Neural cell (in vitro differentiated cells): ENCODE data around the gene SPDYC. TPM values are rescaled to one million over a fixed set of nuclear protein-coding genes. Genes with fewer than 3 reads are reported as not detected.
"Not testable (repeated sequence)": the region's sequence is repeated elsewhere in the genome, so short reads cannot be mapped to it uniquely, and the experiment has no call there.

Experiments used
- H2AFZ ChIP-seq: fragments of 200-600, 300-800 bp; sonication (generic), shearing (Covaris generic); 2 replicates; pipeline ENCODE4 v1.6.0; 2014; ENCODE audit warnings: low read depth, mild to moderate bottlenecking, antibody characterized with exemption, low read length, moderate library complexity
- H3F3A ChIP-seq: fragments of 200-600 bp; shearing (Covaris generic); 2 replicates; pipeline ENCODE4 v1.6.1; 2016; ENCODE audit warnings: mild to moderate bottlenecking, moderate library complexity, mixed read lengths, antibody characterized with exemption, low read length; ENCODE audit not compliant: insufficient read depth, poor library complexity, severe bottlenecking
- H3K27ac ChIP-seq: fragments of 200-600, 300-800 bp; sonication (generic), shearing (Covaris generic); 2 replicates; pipeline ENCODE4 v1.5.1; 2014; ENCODE audit warnings: mild to moderate bottlenecking, low read length, moderate library complexity
- H3K27me3 ChIP-seq: fragments of 300-800, 200-600 bp; sonication (generic), shearing (Covaris generic); 2 replicates; pipeline ENCODE4 v1.6.0; 2014; ENCODE audit warnings: mild to moderate bottlenecking, low read depth, low read length, moderate library complexity; ENCODE audit not compliant: insufficient read depth
- H3K36me3 ChIP-seq: fragments of 300-800, 200-600 bp; sonication (generic), shearing (Covaris generic); 2 replicates; pipeline ENCODE4 v1.5.1; 2014; ENCODE audit warnings: mild to moderate bottlenecking, antibody characterized with exemption, low read length, moderate library complexity; ENCODE audit not compliant: insufficient read depth
- H3K4me2 ChIP-seq: fragments of 300-800, 200-600 bp; sonication (generic), shearing (Covaris generic); 2 replicates; pipeline ENCODE4 v1.6.0; 2014; ENCODE audit warnings: mild to moderate bottlenecking, low read length
- H3K4me3 ChIP-seq: fragments of 300-800, 200-600 bp; sonication (generic), shearing (Covaris generic); 2 replicates; pipeline ENCODE4 v1.5.1; 2014; ENCODE audit warnings: mild to moderate bottlenecking, low read length, moderate library complexity
- H3K79me2 ChIP-seq: fragments of 200-600 bp; shearing (Covaris generic); replicated peaks from 2 replicates; pipeline ENCODE4 v1.6.0; 2014; ENCODE audit warnings: mild to moderate bottlenecking, low read length, moderate library complexity; ENCODE audit not compliant: insufficient read depth
- H3K9ac ChIP-seq: fragments of 300-800, 200-600 bp; sonication (generic), shearing (Covaris generic); 2 replicates; pipeline ENCODE4 v1.6.1; 2016; ENCODE audit warnings: mild to moderate bottlenecking, low read length, mixed read lengths
- H3K9me2 ChIP-seq: fragments of 200-600 bp; shearing (Covaris generic); 2 replicates; pipeline ENCODE4 v1.6.1; 2016; ENCODE audit warnings: mild to moderate bottlenecking, low read length, mixed read lengths; ENCODE audit not compliant: insufficient read depth
- H3K9me3 ChIP-seq: fragments of 200-600, 300-800 bp; sonication (generic), shearing (Covaris generic); 2 replicates; pipeline ENCODE4 v1.6.1; 2016; ENCODE audit warnings: mild to moderate bottlenecking, mixed run types, low read length, moderate library complexity, mixed read lengths
- H4K20me1 ChIP-seq: fragments of 200-600 bp; shearing (Covaris generic); 2 replicates; pipeline ENCODE4 v1.6.1; 2016; ENCODE audit warnings: mild to moderate bottlenecking, mixed run types; ENCODE audit not compliant: insufficient read depth
- CTCF ChIP-seq: fragments of 450-650 bp; IDR thresholded peaks from 2 replicates; pipeline ENCODE4 v1.5.1; 2014; ENCODE audit warnings: antibody characterized with exemption, mild to moderate bottlenecking, moderate library complexity; ENCODE audit not compliant: poor library complexity, severe bottlenecking
- EP300 ChIP-seq: fragments of 450-650 bp; conservative IDR thresholded peaks from 2 replicates; pipeline ENCODE4 v1.6.1; 2014; ENCODE audit warnings: antibody characterized with exemption, mild to moderate bottlenecking, moderate library complexity; ENCODE audit not compliant: poor library complexity, severe bottlenecking
- EZH2 ChIP-seq: fragments of 200-600, 300-800 bp; shearing (Covaris generic), sonication (generic); IDR thresholded peaks from 2 replicates; pipeline ENCODE4 v1.6.1; 2014; ENCODE audit warnings: antibody characterized with exemption, low read length, borderline replicate concordance, mild to moderate bottlenecking; ENCODE audit not compliant: insufficient read depth, poor library complexity, severe bottlenecking
- MXI1 ChIP-seq: fragments of 450-650 bp; conservative IDR thresholded peaks from 2 replicates; pipeline ENCODE4 v1.6.1; 2014; ENCODE audit warnings: antibody characterized with exemption, mild to moderate bottlenecking; ENCODE audit not compliant: poor library complexity, severe bottlenecking
- POLR2AphosphoS5 ChIP-seq: IDR thresholded peaks from 2 replicates; pipeline ENCODE4 v1.6.1; 2012
- RAD21 ChIP-seq: fragments of 450-650 bp; conservative IDR thresholded peaks from 2 replicates; pipeline ENCODE4 v1.6.1; 2014; ENCODE audit warnings: antibody characterized with exemption, mild to moderate bottlenecking, moderate library complexity
- REST ChIP-seq: IDR thresholded peaks from 2 replicates; pipeline ENCODE4 v1.6.1; 2012; ENCODE audit warnings: borderline replicate concordance
- SMC3 ChIP-seq: fragments of 450-650 bp; conservative IDR thresholded peaks from 2 replicates; pipeline ENCODE4 v1.6.1; 2014; ENCODE audit warnings: antibody characterized with exemption, mild to moderate bottlenecking, moderate library complexity; ENCODE audit not compliant: poor library complexity
- TAF1 ChIP-seq: IDR thresholded peaks from 2 replicates; pipeline ENCODE4 v1.6.1; 2012; ENCODE audit warnings: low read depth
- polyA plus RNA-seq: library from polyadenylated mRNA; depleted of rRNA; stranded (reverse); fragments of >200 nt; gene quantifications from 2 replicates; pipeline ENCODE4 v1.2.3, GENCODE V29; 2014

Gene SPDYC
- polyA plus RNA-seq, 1 donor from 2014 or later, result not detected

GRCh38 chr11:65167656-65168055 is 2.4 kb upstream of the SPDYC start:
- TF ChIP-seq CTCF (no peak), POLR2AphosphoS5 (no peak)
- Histone ChIP-seq H3K27ac (no peak overlapping the region), H3K9me3 (no peaks in the 10 kb centered on the region), H3K9ac (no peak overlapping the region), H3K79me2 (no peaks in the 10 kb centered on the region), H3K27me3 (no peaks in the 10 kb centered on the region), H3K4me2 (no peak overlapping the region), H3K36me3 (no peaks in the 10 kb centered on the region), H3F3A (no peaks in the 10 kb centered on the region), H2AFZ (no peak overlapping the region), H3K4me3 (no peak overlapping the region), H3K9me2 (no peaks in the 10 kb centered on the region), H4K20me1 (no peaks in the 10 kb centered on the region)

- Histone ChIP-seq H3K36me3 (no peaks in the 10 kb centered on the region), H4K20me1 (no peaks in the 10 kb centered on the region), H3F3A (no peaks in the 10 kb centered on the region), H2AFZ (no peak overlapping the region), H3K27me3 (no peaks in the 10 kb centered on the region), H3K9me2 (no peaks in the 10 kb centered on the region), H3K4me2 (no peak overlapping the region), H3K79me2 (no peaks in the 10 kb centered on the region), H3K9me3 (no peaks in the 10 kb centered on the region), H3K4me3 (no peak overlapping the region), H3K9ac (no peak overlapping the region), H3K27ac (no peak overlapping the region)
- no peak for TF ChIP-seq POLR2AphosphoS5
Measured at GRCh38 chr11:65169164-65169641, 830 bp upstream of the SPDYC start.

GRCh38 chr11:65172600-65172999 is 2.6 kb downstream of the SPDYC start:
- Histone ChIP-seq H3K9me2 (no peaks in the 10 kb centered on the region), H3F3A (no peaks in the 10 kb centered on the region), H3K4me2 (no peak overlapping the region), H3K27me3 (no peaks in the 10 kb centered on the region), H4K20me1 (no peaks in the 10 kb centered on the region), H3K9me3 (no peaks in the 10 kb centered on the region), H3K4me3 (no peak overlapping the region), H3K27ac (no peak overlapping the region), H3K79me2 (no peaks in the 10 kb centered on the region), H2AFZ (no peak overlapping the region), H3K36me3 (no peaks in the 10 kb centered on the region), H3K9ac (no peak overlapping the region)
- TF ChIP-seq EP300 (no peak), CTCF (no peak), RAD21 (no peak), REST (no peak), SMC3 (no peak), MXI1 (no peak), TAF1 (no peak), EZH2 (no peak), POLR2AphosphoS5 (no peak)

- not testable (repeated sequence) for H3K9me2 ChIP-seq, H3K27ac ChIP-seq, H2AFZ ChIP-seq, H3K36me3 ChIP-seq, H3K9ac ChIP-seq, H3K4me3 ChIP-seq, H3K79me2 ChIP-seq, H3F3A ChIP-seq, H3K27me3 ChIP-seq, H4K20me1 ChIP-seq, H3K4me2 ChIP-seq, H3K9me3 ChIP-seq
Measured at GRCh38 chr11:65174571-65175010, 4.6 kb downstream of the SPDYC start.
